Stimulated activated CD4-positive, alpha-beta T cell treated with anti-CD3 and anti-CD28 coated beads, Interleukin-1b, Interleukin-23, amount 100 ng/mL, for 4 hours (primary cell): Measurements from ENCODE around the gene CCNB1.
"Not testable (repeated sequence)": the region's sequence is repeated elsewhere in the genome, so short reads cannot be mapped to it uniquely, and the experiment has no call there.

Source experiments
- DNase-seq, 2 donors: peaks; one replicate each; pipeline ENCODE4 v3.0.0-alpha.2; 2020; ENCODE audit warnings: low read depth in 2 of 2

CCNB1 gene

GRCh38 chr5:69166686-69167492 lies at the start of gene CCNB1:
Gene CCNB1, plus strand, starts transcription at chr5:69167150. Its CDS starts 113 bp downstream, at chr5:69167263.
- DNase-seq, result peak; percentile 93 to 97

- no peak for DNase-seq
Observed at GRCh38 chr5:69129413-69129812, 37.5 kb upstream of the CCNB1 start.

- DNase-seq, result no peak
Observed at GRCh38 chr5:69130241-69130640, 36.7 kb upstream of the CCNB1 start.

DNA sequence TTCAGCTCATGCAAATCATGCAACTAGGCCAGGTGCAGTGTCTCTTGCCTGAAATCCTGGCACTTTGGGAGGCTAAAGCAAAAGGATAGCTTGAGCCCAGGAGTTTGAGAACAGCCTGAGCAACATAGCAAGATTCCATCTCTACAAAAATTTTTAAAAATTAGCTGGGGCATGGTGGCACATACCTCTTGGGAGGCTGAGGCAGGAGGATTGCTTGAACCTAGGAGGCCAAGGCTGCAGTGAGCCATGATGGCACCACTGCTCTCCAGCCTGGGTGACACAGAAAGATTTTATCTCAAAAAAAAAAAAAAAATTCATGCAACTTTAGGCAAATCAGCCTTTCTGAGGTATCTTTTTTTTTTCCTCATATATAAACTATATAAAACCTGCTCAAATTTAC lies 35.6 kb upstream of the CCNB1 start:
- DNase-seq, result no peak

- DNase-seq, result no peak
Observed at GRCh38 chr5:69134126-69134525, 32.8 kb upstream of the CCNB1 start.

GRCh38 chr5:69136293-69136692 lies 30.7 kb upstream of the CCNB1 start:
- no peak for DNase-seq

- DNase-seq, result not testable (repeated sequence)
Observed at GRCh38 chr5:69137208-69137607, 29.7 kb upstream of the CCNB1 start.

DNA sequence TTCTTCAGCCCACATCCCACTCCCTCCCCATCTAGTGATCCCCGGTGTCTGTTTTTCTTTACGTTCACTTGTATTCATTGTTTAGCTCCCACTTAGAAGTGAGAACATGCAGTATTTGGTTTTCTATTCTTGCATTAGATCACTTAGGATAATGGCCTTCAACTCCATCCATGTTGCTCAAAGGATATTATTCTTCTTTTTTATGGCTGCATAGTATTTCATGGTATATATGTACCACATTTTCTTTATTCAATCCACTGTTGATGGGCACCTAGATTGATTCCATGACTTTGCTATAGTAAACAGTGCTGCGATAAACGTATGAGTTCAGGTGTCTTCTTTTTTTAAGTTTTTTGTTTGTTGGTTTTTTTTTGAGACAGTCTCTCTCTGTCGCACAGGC lies 29.1 kb upstream of the CCNB1 start:
- DNase-seq, result no peak

DNA sequence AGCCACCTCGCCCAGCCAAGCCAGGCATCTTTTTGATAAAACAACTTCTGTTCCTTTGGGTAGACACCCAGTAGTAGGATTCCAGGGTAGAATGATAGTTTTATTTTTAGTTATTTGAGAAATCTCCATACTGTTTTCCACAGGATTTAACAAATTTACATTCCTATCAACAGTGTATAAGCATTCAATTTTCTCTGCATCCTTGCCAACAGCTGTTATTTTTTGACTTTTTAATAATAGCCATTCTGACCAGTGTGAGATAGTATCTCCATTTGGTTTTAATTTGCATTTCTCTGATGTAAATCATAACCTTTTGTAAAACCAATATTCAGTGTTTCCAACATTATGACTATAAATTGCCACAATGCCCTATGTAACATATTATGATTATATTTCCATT lies 28.2 kb upstream of the CCNB1 start:
- no peak for DNase-seq

GRCh38 chr5:69140239-69140638 lies 26.7 kb upstream of the CCNB1 start:
- DNase-seq, result not testable (repeated sequence)

DNA sequence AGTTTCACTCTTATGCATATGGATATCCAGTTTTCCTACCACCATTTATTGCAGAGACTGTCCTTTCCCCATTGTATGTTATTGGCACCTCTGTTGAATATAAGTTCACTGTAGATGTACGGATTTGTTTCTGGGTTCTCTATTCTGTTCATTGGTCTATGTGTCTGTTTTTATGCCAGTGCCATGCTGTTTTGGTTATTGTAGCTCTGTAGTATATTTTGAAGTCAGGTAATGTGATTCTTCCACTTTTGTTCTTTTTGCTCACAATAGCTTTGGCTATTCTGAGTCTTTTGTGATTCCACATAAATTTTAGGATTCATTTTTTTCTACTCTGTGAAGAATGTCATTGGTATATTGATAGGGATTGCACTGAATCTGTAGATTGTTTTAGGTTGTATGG lies 26.1 kb upstream of the CCNB1 start:
- no peak for DNase-seq

DNA sequence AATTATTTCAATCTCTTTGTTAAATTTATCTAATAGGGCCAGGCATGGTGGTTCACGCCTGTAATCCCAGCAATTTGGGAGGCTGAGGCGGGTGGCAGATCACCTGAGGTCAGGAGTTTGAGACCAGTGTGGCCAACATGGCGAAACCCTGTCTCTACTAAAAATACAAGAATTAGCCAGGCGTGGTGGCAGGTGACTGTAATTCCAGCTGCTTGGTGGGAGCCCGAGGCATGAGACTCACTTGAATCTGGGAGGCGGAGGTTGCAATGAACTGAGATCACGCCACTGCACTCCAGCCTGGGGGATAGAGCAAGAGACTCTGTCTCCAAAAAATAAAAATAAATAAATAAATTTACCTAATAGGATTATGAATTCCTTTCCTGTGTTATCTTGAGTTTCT lies 18.4 kb upstream of the CCNB1 start:
- DNase-seq, result not testable (repeated sequence)

GRCh38 chr5:69148981-69149675 lies 17.8 kb upstream of the CCNB1 start:
- no peak for DNase-seq

- DNase-seq, result no peak
Observed at GRCh38 chr5:69149676-69150010, 17.3 kb upstream of the CCNB1 start.

DNA sequence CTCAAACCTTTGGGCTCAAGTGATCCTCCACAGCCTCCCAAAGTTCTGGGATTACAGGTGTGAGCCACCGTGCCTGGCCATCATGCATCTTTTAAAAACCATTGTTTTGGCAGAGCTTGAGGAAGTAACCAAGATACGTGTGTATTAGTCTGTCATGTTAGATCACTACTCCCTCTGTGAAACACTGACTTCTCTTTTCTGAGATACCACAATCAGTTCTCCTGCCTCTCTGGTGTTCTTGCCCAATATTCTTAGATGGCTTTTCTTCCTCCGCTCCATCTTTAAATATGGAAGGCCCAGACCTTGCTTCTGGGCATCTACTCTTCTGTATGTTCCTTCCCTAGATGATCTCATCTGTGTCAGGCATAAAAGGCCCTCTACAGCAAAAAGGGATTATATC lies 14.2 kb upstream of the CCNB1 start:
- no peak for DNase-seq

DNA sequence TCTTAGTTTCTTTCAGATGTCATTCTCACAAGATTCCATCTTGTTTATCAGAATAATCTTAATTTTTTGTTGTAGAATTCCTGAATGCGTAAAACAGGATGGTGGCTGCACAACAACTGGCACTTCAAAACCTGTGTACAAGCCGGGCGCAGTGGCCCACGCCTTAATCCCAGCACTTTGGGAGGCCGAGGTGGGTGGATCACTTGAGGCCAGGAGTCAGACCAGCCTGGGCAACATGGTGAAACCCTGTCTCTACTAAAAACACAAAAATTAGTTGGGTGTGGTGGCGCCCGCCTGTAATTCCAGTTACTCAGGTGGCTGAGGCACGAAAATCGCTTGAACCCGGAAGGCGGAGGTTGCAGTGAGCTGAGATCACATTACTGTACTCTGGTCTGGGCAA lies 10.5 kb upstream of the CCNB1 start:
- no peak for DNase-seq

DNA sequence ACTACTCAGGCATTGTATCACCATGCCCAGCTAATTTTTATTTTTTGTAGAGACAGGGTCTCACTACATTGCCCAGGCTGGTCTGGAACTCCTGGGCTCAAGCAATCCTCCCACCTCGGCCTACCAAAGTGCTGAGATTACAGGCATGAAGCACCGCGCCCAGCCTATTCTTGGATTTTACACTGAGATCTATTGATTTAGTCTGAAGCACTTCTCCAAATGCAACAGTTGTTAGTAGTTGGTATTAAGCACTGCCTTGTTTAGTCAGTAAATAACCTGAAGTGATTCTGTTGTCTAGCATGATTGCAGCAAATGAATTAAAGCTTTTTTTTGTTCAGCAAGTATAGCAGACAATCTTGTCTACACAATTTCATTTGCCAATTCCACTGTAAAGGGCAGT lies 8.9 kb upstream of the CCNB1 start:
- no peak for DNase-seq

GRCh38 chr5:69160651-69161050 lies 6.3 kb upstream of the CCNB1 start:
- no peak for DNase-seq

DNA sequence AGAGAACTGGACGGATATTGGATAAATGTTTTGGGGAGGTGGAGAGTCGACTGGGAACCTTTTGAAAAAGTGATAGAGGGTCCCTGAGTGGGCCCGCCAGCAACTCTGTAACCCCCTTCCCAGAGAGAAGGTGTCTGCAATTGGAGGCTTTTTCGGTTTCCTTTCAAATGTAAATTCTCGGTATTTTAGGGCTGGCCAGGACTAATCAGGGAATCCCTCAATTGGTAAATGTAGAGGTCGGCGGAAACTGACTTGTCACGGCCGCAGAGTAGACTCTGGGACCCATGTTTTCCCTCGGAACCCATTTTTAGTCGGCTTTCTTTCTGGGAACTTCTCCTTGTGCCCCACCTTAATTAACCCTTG lies 524 bp downstream of the CCNB1 start:
- no peak for DNase-seq

DNA sequence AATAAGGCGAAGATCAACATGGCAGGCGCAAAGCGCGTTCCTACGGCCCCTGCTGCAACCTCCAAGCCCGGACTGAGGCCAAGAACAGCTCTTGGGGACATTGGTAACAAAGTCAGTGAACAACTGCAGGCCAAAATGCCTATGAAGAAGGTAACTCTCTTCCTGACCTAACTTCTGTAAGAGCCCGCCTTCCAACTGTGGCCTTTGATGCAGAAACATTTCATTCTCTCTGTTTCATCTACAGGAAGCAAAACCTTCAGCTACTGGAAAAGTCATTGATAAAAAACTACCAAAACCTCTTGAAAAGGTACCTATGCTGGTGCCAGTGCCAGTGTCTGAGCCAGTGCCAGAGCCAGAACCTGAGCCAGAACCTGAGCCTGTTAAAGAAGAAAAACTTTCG lies 979 bp downstream of the CCNB1 start:
- DNase-seq, result no peak

GRCh38 chr5:69170495-69170894 lies 3.5 kb downstream of the CCNB1 start:
- no peak for DNase-seq

GRCh38 chr5:69170969-69171368 lies 4.0 kb downstream of the CCNB1 start:
- no peak for DNase-seq

GRCh38 chr5:69181659-69182293 lies 14.8 kb downstream of the CCNB1 start:
- DNase-seq, result not testable (repeated sequence)
